ENCODE data around the gene ANTXR1.

Gene ANTXR1

DNA sequence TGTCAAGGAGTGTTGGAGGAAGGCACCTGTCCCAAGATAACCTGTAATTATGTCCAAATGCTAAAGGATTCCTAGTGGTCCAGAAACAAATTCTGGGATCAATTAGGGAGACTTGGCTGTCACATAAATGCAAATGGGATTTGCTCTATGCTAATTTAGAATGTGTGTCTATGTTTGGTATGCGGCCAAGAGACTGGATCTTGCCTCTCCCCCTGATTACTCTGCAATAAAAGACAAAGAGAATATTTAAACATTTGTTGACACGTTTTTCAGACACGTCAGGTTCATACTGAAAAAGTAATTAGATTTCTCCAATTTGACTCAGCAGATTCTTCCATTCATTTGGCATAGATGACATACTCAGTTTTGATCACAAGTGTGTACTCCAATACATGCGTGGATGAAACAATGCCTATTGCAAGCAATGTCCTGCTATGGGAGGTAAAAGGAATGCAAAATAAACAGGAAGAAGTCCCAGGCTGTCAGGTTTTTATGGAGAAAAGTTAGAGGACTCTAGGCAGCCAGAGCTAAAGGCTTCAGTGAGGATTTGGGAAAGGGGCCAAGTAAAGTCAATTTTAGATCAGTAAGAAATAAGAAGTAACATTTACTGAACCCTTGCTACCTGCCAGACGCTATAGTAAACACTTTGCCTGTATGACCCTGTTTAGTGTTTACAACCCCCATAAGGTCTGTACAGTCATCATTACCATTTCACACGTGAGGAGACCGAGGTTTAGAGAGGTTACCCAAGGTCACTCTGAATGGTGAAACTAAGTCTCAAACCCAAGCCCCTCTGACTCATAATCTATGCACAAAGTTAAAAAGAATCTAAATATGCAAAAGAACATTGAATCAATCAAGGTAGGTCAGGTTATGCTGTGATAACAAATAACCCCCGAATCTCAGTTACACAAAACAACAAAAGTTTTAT, 7.8 kb downstream of the ANTXR1 start:
- Histone ChIP-seq H3K4me1 (ENCODE audit: low read length) (no peaks in the 10 kb centered on the region), H3K79me2 (ENCODE audit: low read length) (no peaks in the 10 kb centered on the region), H3K9ac (ENCODE audit: low read length) (no peak overlapping the region), H3K9me3 (ENCODE audit: insufficient read depth, low read length) (no peaks in the 10 kb centered on the region), H3K4me3 (ENCODE audit: low read length) (no peak overlapping the region), H2AFZ (ENCODE audit: low read depth, low read length) (no peak overlapping the region), H3K4me2 (ENCODE audit: low read length) (no peak overlapping the region), H4K20me1 (ENCODE audit: insufficient read depth, low read length) (no peaks in the 10 kb centered on the region), H3K27me3 (ENCODE audit: low read depth, low read length) (peaks cover 52% of the 10 kb centered on the region), H3K36me3 (replicated peaks; ENCODE audit: low read depth, low read length) (no peaks in the 10 kb centered on the region), H3K27ac (ENCODE audit: low read length) (no peak overlapping the region)
- no peak for TF ChIP-seq EZH2phosphoT487 (IDR thresholded peaks at IDR 0.05; ENCODE audit: low read depth)
- no peak for TF ChIP-seq CTCF (IDR thresholded peaks at IDR 0.05; ENCODE audit: low read depth, low read length)

GRCh38 chr2:69021727-69022126, 8.7 kb downstream of the ANTXR1 start:
- no peaks in the 10 kb centered on the region for H4K20me1 ChIP-seq (ENCODE audit: insufficient read depth, low read length)
- H3K4me2 ChIP-seq (ENCODE audit: low read length): no peak overlapping the region
- H3K79me2 ChIP-seq (ENCODE audit: low read length): no peaks in the 10 kb centered on the region
- no peaks in the 10 kb centered on the region for H3K9me3 ChIP-seq (ENCODE audit: insufficient read depth, low read length)
- H3K4me3 ChIP-seq (ENCODE audit: low read length): no peak overlapping the region
- H3K9ac ChIP-seq (ENCODE audit: low read length): no peak overlapping the region
- H3K27me3 ChIP-seq (ENCODE audit: low read depth, low read length): peaks cover 57% of the 10 kb centered on the region
- H2AFZ ChIP-seq (ENCODE audit: low read depth, low read length): no peak overlapping the region
- H3K36me3 ChIP-seq (replicated peaks; ENCODE audit: low read depth, low read length): no peaks in the 10 kb centered on the region
- H3K27ac ChIP-seq (ENCODE audit: low read length): no peak overlapping the region
- TF ChIP-seq EZH2phosphoT487 (IDR thresholded peaks at IDR 0.05; ENCODE audit: low read depth): no peak
- TF ChIP-seq CTCF (IDR thresholded peaks at IDR 0.05; ENCODE audit: low read depth, low read length): no peak
- H3K4me1 ChIP-seq (ENCODE audit: low read length): no peaks in the 10 kb centered on the region

DNA sequence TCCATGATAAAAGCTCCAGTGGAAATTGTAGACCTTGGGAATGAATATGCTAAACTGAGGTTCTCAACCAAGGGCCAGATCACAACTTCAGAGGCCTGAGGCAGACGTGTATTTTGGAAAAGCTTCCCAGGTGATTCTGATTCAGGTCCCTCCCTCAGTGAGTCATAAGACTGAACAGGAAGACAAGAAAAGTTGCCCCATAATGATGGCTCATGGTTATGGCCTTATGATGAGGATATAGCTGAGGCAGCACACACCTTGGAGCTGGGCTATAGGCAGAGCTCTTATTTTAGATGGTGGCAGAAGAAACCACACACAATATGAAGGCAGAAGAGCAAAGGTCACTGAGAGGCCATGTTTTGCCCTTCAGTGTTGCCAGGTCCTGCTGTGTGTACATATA, 9.6 kb downstream of the ANTXR1 start:
- no peak overlapping the region for H3K4me3 ChIP-seq (ENCODE audit: low read length)
- peaks cover 51% of the 10 kb centered on the region for H3K27me3 ChIP-seq (ENCODE audit: low read depth, low read length)
- no peaks in the 10 kb centered on the region for H3K79me2 ChIP-seq (ENCODE audit: low read length)
- H4K20me1 ChIP-seq (ENCODE audit: insufficient read depth, low read length): no peaks in the 10 kb centered on the region
- no peak overlapping the region for H3K27ac ChIP-seq (ENCODE audit: low read length)
- no peak overlapping the region for H3K4me2 ChIP-seq (ENCODE audit: low read length)
- H3K9me3 ChIP-seq (ENCODE audit: insufficient read depth, low read length): no peaks in the 10 kb centered on the region
- TF ChIP-seq CTCF (IDR thresholded peaks at IDR 0.05; ENCODE audit: low read depth, low read length): no peak
- TF ChIP-seq EZH2phosphoT487 (IDR thresholded peaks at IDR 0.05; ENCODE audit: low read depth): no peak
- H3K4me1 ChIP-seq (ENCODE audit: low read length): no peaks in the 10 kb centered on the region
- no peak overlapping the region for H3K9ac ChIP-seq (ENCODE audit: low read length)
- H2AFZ ChIP-seq (ENCODE audit: low read depth, low read length): no peak overlapping the region
- no peaks in the 10 kb centered on the region for H3K36me3 ChIP-seq (replicated peaks; ENCODE audit: low read depth, low read length)

DNA sequence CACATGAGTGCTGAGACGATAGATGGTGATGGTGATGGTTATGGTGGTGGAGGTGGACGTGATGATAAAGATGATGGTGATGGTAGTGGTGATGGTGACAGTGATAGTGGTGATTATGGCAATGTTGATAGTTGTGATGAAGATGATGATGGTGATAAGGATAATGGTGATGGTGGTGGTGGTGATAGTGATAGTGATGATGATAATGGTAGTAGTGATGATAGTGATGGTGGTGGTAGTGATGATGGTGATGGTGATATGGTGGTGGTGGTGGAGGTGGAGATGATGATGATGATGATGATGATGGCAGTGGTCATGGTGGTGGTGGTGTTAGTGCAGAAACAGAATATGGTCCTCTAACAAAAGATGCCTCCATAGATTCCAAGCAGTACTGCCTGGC, 10.3 kb downstream of the ANTXR1 start:
- Histone ChIP-seq H3K27me3 (ENCODE audit: low read depth, low read length) (peaks cover 51% of the 10 kb centered on the region), H3K4me1 (ENCODE audit: low read length) (no peaks in the 10 kb centered on the region), H3K27ac (ENCODE audit: low read length) (no peak overlapping the region), H3K4me2 (ENCODE audit: low read length) (no peak overlapping the region), H3K4me3 (ENCODE audit: low read length) (no peak overlapping the region), H3K36me3 (replicated peaks; ENCODE audit: low read depth, low read length) (no peaks in the 10 kb centered on the region), H3K9me3 (ENCODE audit: insufficient read depth, low read length) (no peaks in the 10 kb centered on the region), H3K79me2 (ENCODE audit: low read length) (no peaks in the 10 kb centered on the region), H4K20me1 (ENCODE audit: insufficient read depth, low read length) (no peaks in the 10 kb centered on the region), H3K9ac (ENCODE audit: low read length) (no peak overlapping the region), H2AFZ (ENCODE audit: low read depth, low read length) (no peak overlapping the region)
- no peak for TF ChIP-seq CTCF (IDR thresholded peaks at IDR 0.05; ENCODE audit: low read depth, low read length)
- no peak for TF ChIP-seq EZH2phosphoT487 (IDR thresholded peaks at IDR 0.05; ENCODE audit: low read depth)
